Common myeloid progenitor, CD34-positive (primary cell): ENCODE results near the gene CLPSL1.

Source experiments
- CTCF ChIA-PET: fragments of 350-600 bp; sonication (Branson Sonifier 250); formaldehyde crosslinking; loops from one replicate; lab custom pipeline; 2021; ENCODE audit warnings: antibody characterized with exemption; lab: Charles Lee
- POLR2A ChIA-PET: fragments of 350-600 bp; sonication (Branson Sonifier 250); formaldehyde crosslinking; loops from one replicate; lab custom pipeline; 2021; ENCODE audit warnings: antibody characterized with exemption; lab: Charles Lee
- DNase-seq, 3 donors: peaks; one replicate each; pipeline versions ENCODE4 v3.0.0 to v3.0.0-alpha.2; 2013
- H3K27ac ChIP-seq, 2 experiments: 1 replicate in 1 of 2; 2 replicates in 1 of 2; pipeline ENCODE4 v1.7.0; 2013; ENCODE audit warnings: inconsistent platforms in 2 of 2, low read length in 2 of 2, mild to moderate bottlenecking in 2 of 2, low read depth in 1 of 2, moderate library complexity in 1 of 2; ENCODE audit not compliant: severe bottlenecking in 2 of 2, insufficient read depth in 1 of 2, poor library complexity in 1 of 2
- H3K27me3 ChIP-seq, 5 experiments: replicated peaks in 2 of 5; 1 replicate in 3 of 5; 2 replicates in 2 of 5; pipeline versions ENCODE4 v1.6.1 to v1.7.0; 2013; ENCODE audit warnings: low read length in 4 of 5, mild to moderate bottlenecking in 2 of 5, moderate library complexity in 2 of 5, inconsistent platforms in 1 of 5; ENCODE audit not compliant: insufficient read depth in 5 of 5, control insufficient read depth in 4 of 5
- H3K36me3 ChIP-seq, 4 experiments: 1 replicate in 2 of 4; 2 replicates in 2 of 4; pipeline versions ENCODE4 v1.6.1 to v1.7.0; 2013; ENCODE audit warnings: low read length in 3 of 4, control low read depth in 1 of 4, mild to moderate bottlenecking in 1 of 4; ENCODE audit not compliant: control insufficient read depth in 4 of 4, insufficient read depth in 4 of 4
- H3K4me1 ChIP-seq, 4 experiments: 1 replicate in 3 of 4; 2 replicates in 1 of 4; pipeline versions ENCODE4 v1.6.1 to v1.7.1; 2013; ENCODE audit warnings: low read length in 3 of 4, mild to moderate bottlenecking in 3 of 4, control low read depth in 1 of 4, inconsistent platforms in 1 of 4, moderate library complexity in 1 of 4; ENCODE audit not compliant: control insufficient read depth in 4 of 4, insufficient read depth in 4 of 4; ENCODE audit errors: control extremely low read depth in 1 of 4
- H3K4me3 ChIP-seq, 7 experiments: 1 replicate in 4 of 7; 2 replicates in 3 of 7; pipeline versions ENCODE4 v1.5.1 to v1.7.0; 2013; ENCODE audit warnings: mild to moderate bottlenecking in 7 of 7, low read length in 6 of 7, moderate library complexity in 6 of 7, inconsistent platforms in 2 of 7, low read depth in 2 of 7, control low read depth in 1 of 7; ENCODE audit not compliant: insufficient read depth in 4 of 7, control insufficient read depth in 1 of 7; ENCODE audit errors: extremely low read depth in 1 of 7
- H3K9me3 ChIP-seq, 5 experiments: 1 replicate in 4 of 5; 2 replicates in 1 of 5; pipeline versions ENCODE4 v1.6.1 to v1.7.1; 2013; ENCODE audit warnings: low read length in 4 of 5, mild to moderate bottlenecking in 2 of 5, inconsistent platforms in 1 of 5, low read depth in 1 of 5, moderate library complexity in 1 of 5; ENCODE audit not compliant: control insufficient read depth in 4 of 5, insufficient read depth in 2 of 5; ENCODE audit errors: control extremely low read depth in 1 of 5
- WGBS: methylation state at CpG from one replicate; pipeline ENCODE4 v1.1.5; 2013; ENCODE audit not compliant: insufficient coverage; 5-methylcytosine and 5-hydroxymethylcytosine counted together

CLPSL1 gene

GRCh38 chr6:35823601-35824000, 42.8 kb downstream of the CLPSL1 start:
- no peaks in the 10 kb centered on the region for H3K9me3 ChIP-seq
- no peak overlapping the region for H3K4me3 ChIP-seq
- no peaks in the 10 kb centered on the region for H3K27me3 ChIP-seq
- H3K4me1 ChIP-seq, result no peaks in the 10 kb centered on the region
- no peaks in the 10 kb centered on the region for H3K36me3 ChIP-seq
- no CpG with 5 or more reads among the region's 2 CpGs for WGBS
- POLR2A ChIA-PET, result no interaction called here
- no peak for DNase-seq
- no peak overlapping the region for H3K27ac ChIP-seq
- CTCF ChIA-PET, result no interaction called here

DNA sequence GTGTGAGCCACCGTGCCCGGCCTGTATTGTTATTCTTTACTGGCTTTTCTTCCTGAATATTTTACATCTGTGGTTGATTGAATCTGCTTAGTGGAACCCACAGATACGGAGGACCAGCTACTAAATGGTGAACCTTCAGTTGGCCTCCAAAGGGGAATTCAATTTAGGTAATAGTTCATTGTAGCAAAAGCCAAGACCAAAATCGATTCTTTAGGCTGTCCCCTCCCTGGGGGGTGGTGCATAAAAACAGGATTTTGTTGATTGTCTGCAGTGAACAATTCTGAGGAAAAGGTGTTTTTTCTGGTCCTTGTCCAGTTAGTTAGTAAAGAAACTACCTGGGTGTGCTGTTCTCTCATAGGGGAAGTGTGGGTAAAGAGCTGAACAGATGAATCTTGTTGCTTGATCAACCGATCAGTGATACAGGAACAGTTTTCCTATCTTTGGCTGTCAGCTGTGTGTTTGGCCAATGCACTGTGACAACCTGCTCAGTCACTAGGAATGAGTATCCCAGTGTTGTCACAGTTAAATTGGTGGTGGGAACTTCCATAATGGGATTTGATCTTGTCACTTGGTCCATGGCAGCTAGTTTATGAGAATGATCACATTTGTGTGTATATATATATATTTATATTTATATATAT, 43.9 kb downstream of the CLPSL1 start:
- H3K4me1 ChIP-seq, result no peaks in the 10 kb centered on the region
- no peaks in the 10 kb centered on the region for H3K36me3 ChIP-seq
- H3K27ac ChIP-seq, result no peak overlapping the region
- DNase-seq, result no peak
- H3K27me3 ChIP-seq, result no peaks in the 10 kb centered on the region
- no peaks in the 10 kb centered on the region for H3K9me3 ChIP-seq
- H3K4me3 ChIP-seq, result no peak overlapping the region
- CTCF ChIA-PET, result no interaction called here
- POLR2A ChIA-PET, result no interaction called here
- WGBS, result 78% methylated on average over 2 of the region's 5 CpGs

DNA sequence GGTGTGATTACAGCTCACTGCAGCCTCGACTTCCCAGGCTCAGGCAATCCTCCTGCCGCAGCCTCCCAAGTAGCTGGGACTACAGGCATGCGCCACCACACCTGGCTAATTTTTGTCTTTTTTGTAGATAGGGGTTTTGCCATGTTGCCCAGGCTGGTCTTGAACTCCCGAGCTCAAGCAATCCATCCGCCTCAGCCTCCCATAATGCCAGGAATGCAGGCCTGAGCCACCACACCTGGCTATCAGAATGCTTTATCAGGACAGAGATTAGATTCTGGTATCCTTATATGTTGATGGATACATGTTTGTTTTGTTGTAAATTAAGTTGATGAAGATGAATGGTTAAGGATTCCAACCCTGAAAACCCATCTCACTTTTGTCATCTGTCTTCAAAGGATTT, 48.5 kb downstream of the CLPSL1 start:
- H3K4me3 ChIP-seq, result no peak overlapping the region
- peaks cover 0 to 7% (median 2%) of the 10 kb centered on the region in 4 experiments for H3K4me1 ChIP-seq
- H3K27ac ChIP-seq, result no peak overlapping the region
- CTCF ChIA-PET, result no interaction called here
- H3K9me3 ChIP-seq, result no peaks in the 10 kb centered on the region
- H3K27me3 ChIP-seq, result no peaks in the 10 kb centered on the region
- 80% methylated on average over 1 of the region's 5 CpGs for WGBS
- POLR2A ChIA-PET, result no interaction called here
- no peak for DNase-seq
- peaks cover 0 to 9% (median 5%) of the 10 kb centered on the region in 4 experiments for H3K36me3 ChIP-seq

GRCh38 chr6:35831257-35832007, 50.6 kb downstream of the CLPSL1 start:
- Histone ChIP-seq H3K4me1 (peaks cover 0 to 8% (median 2%) of the 10 kb centered on the region in 4 experiments), H3K27ac (no peak overlapping the region), H3K36me3 (peaks cover 3 to 26% (median 14%) of the 10 kb centered on the region in 4 experiments), H3K4me3 (no peak overlapping the region), H3K9me3 (no peaks in the 10 kb centered on the region), H3K27me3 (no peaks in the 10 kb centered on the region)
- WGBS, result 100% methylated on average over 3 of the region's 5 CpGs
- no peak for DNase-seq
- ChIA-PET POLR2A (no interaction called here), CTCF (no interaction called here)

- Histone ChIP-seq H3K4me1 (peaks cover 0 to 8% (median 2%) of the 10 kb centered on the region in 4 experiments), H3K27me3 (no peaks in the 10 kb centered on the region), H3K4me3 (no peak overlapping the region), H3K9me3 (no peaks in the 10 kb centered on the region), H3K27ac (no peak overlapping the region), H3K36me3 (peaks cover 7 to 38% (median 20%) of the 10 kb centered on the region in 4 experiments)
- peak; percentile 29 to 64 (median 57) for DNase-seq
- WGBS, result 73% methylated on average over 4 of the region's 7 CpGs
- POLR2A ChIA-PET, result no interaction called here
- CTCF ChIA-PET, result interaction anchor here (1.5 kb wide), 1 partner anchor 121 kb away, joined by 3 read pairs; no protein-coding TSS in a partner anchor
Measured at GRCh38 chr6:35833536-35833935, 52.7 kb downstream of the CLPSL1 start.
